ENCODE measurements around the gene SNAP25. TPM values are rescaled to one million over a fixed set of nuclear protein-coding genes. Genes with fewer than 3 reads are reported as not detected.

The SNAP25 gene
- total and polyA plus RNA-seq, 10 of the 15 experiments (the other 5 are each of a cell fraction or from before 2014, with no cell fraction given), result not detected

DNA sequence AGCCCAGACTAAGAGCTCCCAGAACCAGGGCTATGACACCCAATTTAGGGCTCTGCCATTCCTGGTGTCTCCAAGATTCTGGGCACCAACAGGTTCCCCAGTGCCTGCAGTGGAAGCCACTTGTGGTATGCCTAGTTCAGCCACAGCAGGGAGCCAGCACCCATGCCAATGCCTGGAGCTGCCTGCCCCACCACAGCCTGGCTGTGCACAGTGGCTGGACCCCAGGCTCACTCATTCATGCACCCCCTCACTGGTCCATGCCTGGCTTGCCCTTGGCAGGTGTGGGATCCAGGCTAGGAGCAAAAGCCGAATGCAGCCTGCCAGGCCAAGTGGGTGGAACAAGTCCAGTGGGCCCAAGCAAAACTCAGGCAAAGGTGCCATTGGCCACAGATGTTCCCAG lies 123.5 kb downstream of the SNAP25 start:
- POLR2A ChIA-PET, result no interaction called here

More for the DNA sequence above, 123.5 kb downstream of the SNAP25 start:
- RAD21 ChIA-PET (ENCODE audit: unreplicated experiment), result no interaction called here
- Histone ChIP-seq H3K4me2 (ENCODE audit: control insufficient read depth, insufficient read depth) (no peak overlapping the region), H3K9ac (ENCODE audit: control insufficient read depth, insufficient read depth, low read length) (no peak overlapping the region), H3K9me3 (replicated peaks; ENCODE audit: control insufficient read depth, insufficient read depth, low read length) (no peaks in the 10 kb centered on the region; the same call in 2 of the 3 replicates), H4K20me1 (ENCODE audit: control insufficient read depth, insufficient read depth) (no peaks in the 10 kb centered on the region), H3K4me1 (ENCODE audit: control insufficient read depth, insufficient read depth, low read length) (no peaks in the 10 kb centered on the region), H3K27me3 (replicated peaks in 1 of 2; ENCODE audit: control insufficient read depth in 2 of 2, insufficient read depth in 2 of 2, low read length in 1 of 2) (no peaks in the 10 kb centered on the region), H3K4me3 (no peak overlapping the region), H3K36me3 (ENCODE audit: control insufficient read depth in 2 of 2, insufficient read depth in 2 of 2, low read length in 1 of 2) (no peaks in the 10 kb centered on the region), H3K27ac (ENCODE audit: control insufficient read depth, insufficient read depth) (no peak overlapping the region), H2AFZ (ENCODE audit: control insufficient read depth, low read depth, low read length) (no peak overlapping the region), H3K79me2 (ENCODE audit: control insufficient read depth, insufficient read depth, low read length) (no peaks in the 10 kb centered on the region)
- BruUV-seq (replicated peaks), result no TSS peak
- FAIRE-seq (no peak), DNase-seq (ENCODE audit: low read depth, low spot score) (no peak), ATAC-seq (no peak)
- intact Hi-C loops (cut with micrococcal nuclease; ENCODE audit: unreplicated experiment) (no loop called here), in situ Hi-C loops (cut with MboI) (no loop called here)
- 0% methylated on average over 1 of the region's 1 CpG for WGBS (ENCODE audit: insufficient coverage, insufficient replicate concordance, low lambda C conversion rate, missing lambda C conversion rate)
- TF ChIP-seq NKRF (conservative IDR thresholded peaks at IDR 0.05) (no peak), ZBED1 (IDR thresholded peaks at IDR 0.05; ENCODE audit: borderline replicate concordance) (no peak), NFXL1 (IDR thresholded peaks at IDR 0.05; ENCODE audit: borderline replicate concordance) (no peak), SRF (IDR thresholded peaks at IDR 0.05; ENCODE audit: low read depth in 2 of 2, low read length in 2 of 2) (no peak), TCF7 (IDR thresholded peaks at IDR 0.05; ENCODE audit: borderline replicate concordance) (no peak), SKIL (IDR thresholded peaks at IDR 0.05; ENCODE audit: low read depth, poor library complexity, severe bottlenecking) (no peak), KAT2A (conservative IDR thresholded peaks at IDR 0.05; ENCODE audit: control insufficient read depth, low read depth, low read length) (no peak), WRNIP1 (IDR thresholded peaks at IDR 0.05; ENCODE audit: borderline replicate concordance, low read depth, low read length) (no peak), ZNF24 (IDR thresholded peaks at IDR 0.05) (no peak), STAT3 (IDR thresholded peaks at IDR 0.05; ENCODE audit: low read depth, low read length) (no peak), CREM (IDR thresholded peaks at IDR 0.05; ENCODE audit: low read depth) (no peak), SMAD5 (IDR thresholded peaks at IDR 0.05; ENCODE audit: low read depth) (no peak), SIN3A (IDR thresholded peaks at IDR 0.05; ENCODE audit: low read depth, low read length) (no peak), FOXM1 (IDR thresholded peaks at IDR 0.05; ENCODE audit: low read depth, low read length) (no peak), RAD21 (IDR thresholded peaks at IDR 0.05; ENCODE audit: insufficient read depth, low read depth, low read length) (no peak)
- TF ChIP-seq, protein P1, sequence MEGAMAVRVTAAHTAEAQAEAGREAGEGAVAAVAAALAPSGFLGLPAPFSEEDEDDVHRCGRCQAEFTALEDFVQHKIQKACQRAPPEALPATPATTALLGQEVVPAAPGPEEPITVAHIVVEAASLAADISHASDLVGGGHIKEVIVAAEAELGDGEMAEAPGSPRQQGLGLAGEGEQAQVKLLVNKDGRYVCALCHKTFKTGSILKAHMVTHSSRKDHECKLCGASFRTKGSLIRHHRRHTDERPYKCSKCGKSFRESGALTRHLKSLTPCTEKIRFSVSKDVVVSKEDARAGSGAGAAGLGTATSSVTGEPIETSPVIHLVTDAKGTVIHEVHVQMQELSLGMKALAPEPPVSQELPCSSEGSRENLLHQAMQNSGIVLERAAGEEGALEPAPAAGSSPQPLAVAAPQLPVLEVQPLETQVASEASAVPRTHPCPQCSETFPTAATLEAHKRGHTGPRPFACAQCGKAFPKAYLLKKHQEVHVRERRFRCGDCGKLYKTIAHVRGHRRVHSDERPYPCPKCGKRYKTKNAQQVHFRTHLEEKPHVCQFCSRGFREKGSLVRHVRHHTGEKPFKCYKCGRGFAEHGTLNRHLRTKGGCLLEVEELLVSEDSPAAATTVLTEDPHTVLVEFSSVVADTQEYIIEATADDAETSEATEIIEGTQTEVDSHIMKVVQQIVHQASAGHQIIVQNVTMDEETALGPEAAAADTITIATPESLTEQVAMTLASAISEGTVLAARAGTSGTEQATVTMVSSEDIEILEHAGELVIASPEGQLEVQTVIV (IDR thresholded peaks at IDR 0.05; ENCODE audit: borderline replicate concordance, partially characterized antibody), result no peak
- TF ChIP-seq, protein P2, sequence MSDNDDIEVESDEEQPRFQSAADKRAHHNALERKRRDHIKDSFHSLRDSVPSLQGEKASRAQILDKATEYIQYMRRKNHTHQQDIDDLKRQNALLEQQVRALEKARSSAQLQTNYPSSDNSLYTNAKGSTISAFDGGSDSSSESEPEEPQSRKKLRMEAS (IDR thresholded peaks at IDR 0.05; ENCODE audit: low read depth, low read length), result no peak
- CTCF ChIA-PET, result no interaction called here
- SMC1A ChIA-PET (ENCODE audit: uncharacterized antibody, unreplicated experiment), result interaction anchor here (0.7 kb wide), 1 partner anchor 86 kb away, joined by 3 read pairs; no protein-coding TSS in a partner anchor
